Endometrial microvascular endothelial cells (primary cell): Measurements from ENCODE around the gene RHBDF1. TPM values are rescaled to one million over a fixed set of nuclear protein-coding genes. Genes with fewer than 3 reads are reported as not detected.

Experiments used
- in situ Hi-C: cut with HindIII; loops from 2 replicates; pipeline ENCODE4 v1.10.0; 2017; ENCODE audit warnings: low sequenced_read_pairs, low pct_unique_long_range_greater_than_20kb; ENCODE audit errors: inconsistent ontology term
- total RNA-seq: library from RNA; depleted of rRNA; stranded (reverse); fragments of >200 nt; gene quantifications from one replicate; pipeline ENCODE4 v1.2.3, GENCODE V29; 2015; ENCODE audit errors: inconsistent ontology term

Gene RHBDF1
- total RNA-seq = 28.2 TPM

- in situ Hi-C loops = no loop called here
Measured at GRCh38 chr16:72561-73548, at the start of gene RHBDF1. RHBDF1 (minus strand) TSS chr16:72631; CDS start chr16:65015, 7,616 bp downstream.

DNA sequence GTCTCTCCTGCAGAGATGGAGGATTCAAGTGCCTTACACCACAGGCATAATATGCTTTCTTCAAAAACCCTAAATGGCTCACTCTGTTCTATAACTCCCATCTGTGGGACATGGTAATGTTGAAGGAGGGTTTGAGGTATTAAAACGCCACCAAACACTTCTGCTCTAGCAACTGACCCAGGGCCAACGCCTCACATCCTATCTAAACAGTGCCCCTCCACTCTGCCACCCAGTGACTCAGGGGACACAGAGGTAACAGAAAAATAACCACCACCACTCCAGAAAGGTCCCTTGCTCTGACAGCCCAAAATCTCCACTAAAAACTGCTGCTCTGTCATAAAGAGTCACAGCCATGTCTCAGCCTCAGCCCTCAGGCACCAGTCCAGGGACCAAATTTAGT lies 48.3 kb upstream of the RHBDF1 start:
- in situ Hi-C loops = no loop called here

GRCh38 chr16:119835-120491 lies 47.5 kb upstream of the RHBDF1 start:
- in situ Hi-C loops = no loop called here

DNA sequence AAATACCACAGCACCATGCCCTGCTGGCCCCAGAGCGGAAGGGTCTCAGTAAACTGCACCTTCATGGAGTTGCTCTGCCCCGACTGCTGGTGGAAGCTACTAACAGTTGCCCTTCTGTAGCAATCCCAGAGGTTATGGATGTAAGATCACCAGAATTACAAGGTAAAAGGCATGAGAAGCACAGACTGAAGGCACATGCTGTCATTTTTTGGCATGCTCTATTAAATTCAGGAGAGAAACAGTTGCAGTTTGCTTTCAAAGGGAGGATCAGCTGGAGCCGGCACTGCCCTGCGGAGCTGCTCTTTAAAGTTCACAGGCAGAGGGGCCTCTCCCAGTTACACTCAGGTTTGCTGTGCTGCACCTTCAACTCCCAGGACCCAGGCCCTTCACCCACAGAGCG lies 46.9 kb upstream of the RHBDF1 start:
- in situ Hi-C loops = no loop called here

DNA sequence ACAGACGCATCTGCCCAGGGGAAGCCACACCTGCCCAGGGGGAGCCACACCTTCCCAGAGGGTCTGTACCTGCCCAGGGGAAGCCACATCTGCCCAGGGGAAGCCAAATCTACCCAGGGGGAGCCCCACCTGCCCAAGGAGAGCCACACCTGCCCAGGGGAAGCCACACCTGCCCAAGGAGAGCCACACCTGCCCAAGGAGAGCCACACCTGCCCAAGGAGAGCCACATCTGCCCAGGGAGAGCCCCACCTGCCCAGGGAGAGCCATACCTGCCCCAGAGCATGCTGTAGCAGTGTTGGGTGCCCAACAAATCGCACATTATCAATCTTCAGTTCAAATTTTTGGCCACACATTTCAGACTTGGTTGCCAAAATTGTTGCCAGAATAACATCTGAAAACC lies 46.4 kb upstream of the RHBDF1 start:
- in situ Hi-C loops = no loop called here

GRCh38 chr16:117379-118365 lies 45.2 kb upstream of the RHBDF1 start:
- in situ Hi-C loops = no loop called here

- in situ Hi-C loops = no loop called here
Measured at GRCh38 chr16:116015-116414, 43.6 kb upstream of the RHBDF1 start.

- in situ Hi-C loops = no loop called here
Measured at GRCh38 chr16:114327-114726, 41.9 kb upstream of the RHBDF1 start.

- in situ Hi-C loops = no loop called here
Measured at GRCh38 chr16:112153-112840, 39.9 kb upstream of the RHBDF1 start.

- in situ Hi-C loops = no loop called here
Measured at GRCh38 chr16:106623-107324, 34.3 kb upstream of the RHBDF1 start.

DNA sequence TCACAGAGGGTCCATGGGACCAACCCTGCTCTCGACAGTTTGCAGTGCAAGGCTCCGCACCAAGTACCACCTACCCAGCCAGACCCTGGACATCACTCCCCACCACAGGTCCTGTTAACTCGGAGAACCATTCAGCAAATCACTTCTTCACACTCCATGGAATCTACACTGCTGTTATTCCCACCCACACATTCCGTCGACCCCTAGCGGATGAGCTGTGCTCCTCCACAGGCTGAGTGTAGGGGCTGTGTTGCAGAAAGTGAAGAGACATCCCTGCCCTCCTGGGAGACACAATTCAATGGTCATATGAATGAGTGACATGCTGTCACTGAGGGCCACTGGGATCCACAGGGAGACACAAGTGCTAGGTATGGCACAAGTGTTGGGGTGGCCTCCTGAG lies 33.1 kb upstream of the RHBDF1 start:
- in situ Hi-C loops = no loop called here

- in situ Hi-C loops = no loop called here
Measured at GRCh38 chr16:104928-105327, 32.5 kb upstream of the RHBDF1 start.

- in situ Hi-C loops = no loop called here
Measured at GRCh38 chr16:104355-104754, 31.9 kb upstream of the RHBDF1 start.

- in situ Hi-C loops = no loop called here
Measured at GRCh38 chr16:102060-102855, 29.8 kb upstream of the RHBDF1 start.

- in situ Hi-C loops = no loop called here
Measured at GRCh38 chr16:101586-101985, 29.2 kb upstream of the RHBDF1 start.

- in situ Hi-C loops = no loop called here
Measured at GRCh38 chr16:100989-101388, 28.6 kb upstream of the RHBDF1 start.

DNA sequence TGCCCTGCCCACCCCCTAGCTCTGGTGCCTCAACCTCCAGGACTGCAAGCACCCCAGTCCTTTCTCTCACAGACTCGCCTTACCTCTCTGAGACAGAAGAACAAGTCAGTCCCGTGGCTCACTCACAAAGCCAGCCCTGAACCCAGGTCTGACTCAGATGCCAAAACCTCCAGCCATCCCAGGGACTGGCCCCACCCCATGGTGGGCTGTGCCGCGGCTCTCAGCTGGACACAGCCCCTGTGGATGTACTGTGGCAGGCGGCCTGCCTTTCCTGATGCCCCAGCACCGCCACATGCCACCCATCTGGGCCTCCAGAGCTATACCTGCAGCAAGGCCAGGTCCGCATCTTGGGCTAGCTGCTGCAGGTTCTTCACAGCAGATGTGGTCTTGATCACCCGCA lies 25.4 kb upstream of the RHBDF1 start:
- in situ Hi-C loops = no loop called here
